Psoas muscle (tissue), 8 donors: ENCODE data around the gene MAPKAPK3. TPM values are rescaled to one million over a fixed set of nuclear protein-coding genes. Genes with fewer than 3 reads are reported as not detected.

ENCODE experiments used
- ATAC-seq, 4 donors: fragments of 200-7000 bp; cut with Tn5 transposase; one replicate each; pipeline ENCODE4 v1.9.1; 2020; ENCODE audit warnings: moderate library complexity in 3 of 4, mild to moderate bottlenecking in 2 of 4
- DNase-seq, 2 donors: peaks; one replicate each; pipeline ENCODE4 v3.0.0-alpha.2; 2020
- H3K27ac ChIP-seq: fragments of 200-600 bp; one replicate; pipeline ENCODE4 v1.8.0; 2022
- H3K27me3 ChIP-seq, 3 donors: fragments of 200-600 bp in 1 of 3; one replicate each; pipeline versions ENCODE4 v1.6.1 to v1.8.0; 2013 to 2022; ENCODE audit warnings: low read length in 2 of 3, mild to moderate bottlenecking in 2 of 3, moderate library complexity in 1 of 3; ENCODE audit not compliant: insufficient read depth in 3 of 3
- H3K36me3 ChIP-seq, 2 donors: fragments of 200-600 bp in 1 of 2; one replicate each; pipeline versions ENCODE4 v1.6.1 to v1.8.0; 2013 to 2022; ENCODE audit warnings: low read depth in 1 of 2, mild to moderate bottlenecking in 1 of 2, moderate library complexity in 1 of 2; ENCODE audit not compliant: insufficient read depth in 1 of 2
- H3K4me1 ChIP-seq: fragments of 200-600 bp; one replicate; pipeline ENCODE4 v1.8.0; 2022
- H3K4me3 ChIP-seq: fragments of 200-600 bp; one replicate; pipeline ENCODE4 v1.8.0; 2022; ENCODE audit warnings: mild to moderate bottlenecking
- H3K9me3 ChIP-seq: fragments of 200-600 bp; one replicate; pipeline ENCODE4 v1.8.0; 2022
- WGBS, 3 donors: extraction: QIAGEN DNeasy Blood & Tissue Kit; methylation state at CpG; one replicate each; pipeline versions ENCODE4 v1.1.6 to v1.1.7; 2013; 5-methylcytosine and 5-hydroxymethylcytosine counted together
- intact Hi-C, 2 donors: fragments of 100-400 bp; cut with DNase I; formaldehyde crosslinking; loops; one replicate each; pipeline versions ENCODE4 v1.11.0 to v1.14.2; 2022
- polyA plus RNA-seq, 3 donors: library from polyadenylated mRNA; stranded (reverse); fragments of 200-250 nt; gene quantifications; one replicate each; pipeline ENCODE4 v1.2.3, GENCODE V29; 2013
- total RNA-seq, 4 donors: library from RNA; stranded (reverse); fragmentation: NEBNext Ultra II Directional in 2 of 4; extraction: Animal tissue kit (Norgen Biotek cat#: 25700) in 2 of 4; gene quantifications; one replicate each; pipeline versions ENCODE4 v1.2.1 to v1.2.4, GENCODE V29; 2021 to 2023
- TF ChIP-seq, protein P1 (sequence below): fragments of 200-600 bp; IDR thresholded peaks from one replicate; pipeline ENCODE4 v1.8.0; 2022; ENCODE audit warnings: antibody characterized with exemption
- donor health status: healthy with polysubstance abuse.
- donor health status: DM: no; HTN: no; CAD: no; lungs with moderate emphysema.
- donor health status: Bipolar disorder and iron deficiency.
- donor health status: healthy.
- donor health status: DM: yes; HTN: yes; CAD: no.
- donor health status: DM: no; HTN: no; CAD: no.
- donor health status: DM: no; HTN: no; CAD: no.
- donor health status: DM: yes; HTN: yes; CAD: no.

The MAPKAPK3 gene
- total and polyA plus RNA-seq, 7 donors, result 88.2 to 409 (median 249) TPM

GRCh38 chr3:50649451-50649931 is 32.5 kb downstream of the MAPKAPK3 start:
- Histone ChIP-seq H3K36me3 (peaks cover 9 to 43% of the 10 kb centered on the region in 2 donors), H3K9me3 (no peaks in the 10 kb centered on the region), H3K4me1 (peaks cover 30% of the 10 kb centered on the region), H3K27me3 (no peaks in the 10 kb centered on the region), H3K27ac (peak overlapping the region; percentile 61), H3K4me3 (no peak overlapping the region)
- 25 to 34% (median 30%) methylated on average over 8 of the region's 8 CpGs for WGBS, 3 donors
- intact Hi-C loops, result no loop called here
- ATAC-seq (peak; percentile 25 to 66 (median 52)), DNase-seq (peak in 1 of 2 donors; percentile 68)
- TF ChIP-seq, protein P1, sequence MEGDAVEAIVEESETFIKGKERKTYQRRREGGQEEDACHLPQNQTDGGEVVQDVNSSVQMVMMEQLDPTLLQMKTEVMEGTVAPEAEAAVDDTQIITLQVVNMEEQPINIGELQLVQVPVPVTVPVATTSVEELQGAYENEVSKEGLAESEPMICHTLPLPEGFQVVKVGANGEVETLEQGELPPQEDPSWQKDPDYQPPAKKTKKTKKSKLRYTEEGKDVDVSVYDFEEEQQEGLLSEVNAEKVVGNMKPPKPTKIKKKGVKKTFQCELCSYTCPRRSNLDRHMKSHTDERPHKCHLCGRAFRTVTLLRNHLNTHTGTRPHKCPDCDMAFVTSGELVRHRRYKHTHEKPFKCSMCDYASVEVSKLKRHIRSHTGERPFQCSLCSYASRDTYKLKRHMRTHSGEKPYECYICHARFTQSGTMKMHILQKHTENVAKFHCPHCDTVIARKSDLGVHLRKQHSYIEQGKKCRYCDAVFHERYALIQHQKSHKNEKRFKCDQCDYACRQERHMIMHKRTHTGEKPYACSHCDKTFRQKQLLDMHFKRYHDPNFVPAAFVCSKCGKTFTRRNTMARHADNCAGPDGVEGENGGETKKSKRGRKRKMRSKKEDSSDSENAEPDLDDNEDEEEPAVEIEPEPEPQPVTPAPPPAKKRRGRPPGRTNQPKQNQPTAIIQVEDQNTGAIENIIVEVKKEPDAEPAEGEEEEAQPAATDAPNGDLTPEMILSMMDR, result no peak

GRCh38 chr3:50650018-50650417 is 33.1 kb downstream of the MAPKAPK3 start:
- DNase-seq (no peak), ATAC-seq (peak in 1 of 4 donors; percentile 11)
- no peaks in the 10 kb centered on the region for H3K9me3 ChIP-seq
- H3K4me3 ChIP-seq, result no peak overlapping the region
- WGBS, 3 donors, result 22 to 90% (median 54%) methylated on average over 1 of the region's 1 CpG
- H3K27me3 ChIP-seq, result no peaks in the 10 kb centered on the region
- intact Hi-C loops, result no loop called here
- H3K27ac ChIP-seq, result peak overlapping the region; percentile 61
- H3K4me1 ChIP-seq, result peaks cover 30% of the 10 kb centered on the region
- H3K36me3 ChIP-seq, result peaks cover 9 to 38% of the 10 kb centered on the region in 2 donors
- TF ChIP-seq, protein P1, result no peak

DNA sequence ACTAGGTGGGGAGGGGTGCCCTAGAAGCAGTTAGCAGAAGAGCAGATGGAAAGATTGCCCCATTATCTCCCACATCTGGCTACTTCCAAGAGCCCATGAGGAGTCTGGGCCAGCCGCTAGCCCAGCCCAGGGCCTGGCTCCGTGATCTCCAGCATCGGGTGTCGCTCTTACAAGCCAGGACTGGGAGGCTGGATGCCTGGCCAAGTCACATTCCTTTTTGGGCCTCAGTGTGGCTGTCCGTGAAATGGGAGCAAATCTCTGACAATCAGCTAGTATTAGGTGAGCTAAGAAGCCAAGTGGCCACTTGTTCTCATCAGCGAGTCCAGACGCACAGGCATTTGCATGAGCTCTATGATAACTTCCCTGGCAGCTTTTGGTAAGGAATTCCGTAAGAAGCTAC is 34.5 kb downstream of the MAPKAPK3 start:
- no peak overlapping the region for H3K4me3 ChIP-seq
- TF ChIP-seq, protein P1, result no peak
- H3K4me1 ChIP-seq, result peaks cover 30% of the 10 kb centered on the region
- H3K9me3 ChIP-seq, result no peaks in the 10 kb centered on the region
- intact Hi-C loops, result no loop called here
- no peak overlapping the region for H3K27ac ChIP-seq
- H3K27me3 ChIP-seq, result no peaks in the 10 kb centered on the region
- WGBS, 3 donors, result 43 to 61% (median 50%) methylated on average over 8 of the region's 8 CpGs
- H3K36me3 ChIP-seq, result peaks cover 5 to 24% of the 10 kb centered on the region in 2 donors
- peak in 3 of 4 donors; percentile 7 to 24 (median 14) for ATAC-seq
- peak in 1 of 2 donors; percentile 60 for DNase-seq

DNA sequence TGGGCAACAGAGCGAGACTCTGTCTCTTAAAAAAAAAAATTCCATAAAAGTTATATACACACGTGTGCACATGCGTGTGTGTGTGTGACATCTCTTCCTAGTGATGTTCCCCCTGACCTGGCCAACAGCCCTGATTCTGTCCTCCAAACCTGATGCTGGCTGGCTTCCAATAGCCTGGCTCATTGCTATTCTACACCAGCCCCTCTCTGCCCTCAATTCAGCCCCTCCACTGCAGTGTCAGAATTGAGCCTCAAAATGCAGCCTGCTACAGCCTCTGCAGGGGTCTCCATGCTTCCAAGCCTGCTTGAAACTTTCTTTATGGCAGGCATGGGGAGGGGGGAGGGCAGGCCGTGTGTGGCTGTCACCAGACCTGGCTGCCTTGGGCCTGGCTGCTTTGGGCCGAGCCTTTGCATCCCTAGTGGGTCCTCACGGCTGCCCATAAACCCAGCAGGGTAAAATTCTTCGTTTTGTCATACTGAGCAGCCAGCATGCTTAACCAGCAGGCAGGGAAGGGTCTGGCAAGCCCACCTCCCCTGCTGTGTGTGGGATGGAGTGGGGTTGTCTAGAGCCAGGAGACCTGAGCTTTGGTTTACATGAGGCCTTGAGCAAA is 35.1 kb downstream of the MAPKAPK3 start:
- H3K27ac ChIP-seq, result no peak overlapping the region
- peaks cover 30% of the 10 kb centered on the region for H3K4me1 ChIP-seq
- TF ChIP-seq, protein P1, result no peak
- peaks cover 5 to 18% of the 10 kb centered on the region in 2 donors for H3K36me3 ChIP-seq
- ATAC-seq (peak in 1 of 4 donors; percentile 21), DNase-seq (peak in 1 of 2 donors; percentile 26)
- H3K9me3 ChIP-seq, result no peaks in the 10 kb centered on the region
- intact Hi-C loops, result loop anchor here in 1 of 2 donors (1.0 kb wide), 1 partner anchor 36 kb away; no protein-coding TSS in a partner anchor
- no peak overlapping the region for H3K4me3 ChIP-seq
- H3K27me3 ChIP-seq, result no peaks in the 10 kb centered on the region
- WGBS, 3 donors, result 47 to 62% (median 50%) methylated on average over 7 of the region's 7 CpGs
